ENCODE data around the gene MAZ. TPM values are rescaled to one million over a fixed set of nuclear protein-coding genes. Genes with fewer than 3 reads are reported as not detected.

Gene MAZ
- total RNA-seq, 1 donor from 2014 or later, result 120 TPM

DNA sequence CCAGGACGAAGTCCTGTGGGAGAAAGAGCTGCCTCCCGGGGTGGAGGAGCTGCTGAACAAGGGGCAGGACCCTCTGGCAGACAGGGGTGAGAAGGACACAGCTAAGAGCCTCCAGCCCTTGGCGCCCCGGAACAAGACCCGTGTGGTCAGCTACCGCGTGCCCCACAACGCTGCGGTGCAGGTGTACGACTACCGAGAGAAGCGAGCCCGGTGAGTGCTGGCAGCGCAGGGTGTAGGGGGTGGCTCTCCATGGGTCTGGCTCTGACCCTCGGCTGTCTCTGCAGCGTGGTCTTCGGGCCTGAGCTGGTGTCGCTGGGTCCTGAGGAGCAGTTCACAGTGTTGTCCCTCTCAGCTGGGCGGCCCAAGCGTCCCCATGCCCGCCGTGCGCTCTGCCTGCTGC lies 35.3 kb downstream of the MAZ start:
- Histone ChIP-seq H3K4me3 (no peak overlapping the region), H3K79me2 (ENCODE audit: low read depth) (no peaks in the 10 kb centered on the region), H3K27ac (no peak overlapping the region), H4K20me1 (ENCODE audit: low read depth) (no peaks in the 10 kb centered on the region), H3F3A (ENCODE audit: low read depth) (no peaks in the 10 kb centered on the region), H3K27me3 (no peaks in the 10 kb centered on the region), H3K36me3 (no peaks in the 10 kb centered on the region), H3K4me2 (no peak overlapping the region), H2AFZ (replicated peaks) (no peak overlapping the region), H3K9me3 (ENCODE audit: low read depth) (no peaks in the 10 kb centered on the region), H3K4me1 (no peaks in the 10 kb centered on the region), H3K9ac (no peak overlapping the region)
- no peak overlapping the region for H3K4me3 Mint-ChIP-seq
- no peak for DNase-seq (ENCODE audit: low spot score)
- no peak for TF ChIP-seq EZH2phosphoT487 (IDR thresholded peaks at IDR 0.05)
- TF ChIP-seq, protein P1, sequence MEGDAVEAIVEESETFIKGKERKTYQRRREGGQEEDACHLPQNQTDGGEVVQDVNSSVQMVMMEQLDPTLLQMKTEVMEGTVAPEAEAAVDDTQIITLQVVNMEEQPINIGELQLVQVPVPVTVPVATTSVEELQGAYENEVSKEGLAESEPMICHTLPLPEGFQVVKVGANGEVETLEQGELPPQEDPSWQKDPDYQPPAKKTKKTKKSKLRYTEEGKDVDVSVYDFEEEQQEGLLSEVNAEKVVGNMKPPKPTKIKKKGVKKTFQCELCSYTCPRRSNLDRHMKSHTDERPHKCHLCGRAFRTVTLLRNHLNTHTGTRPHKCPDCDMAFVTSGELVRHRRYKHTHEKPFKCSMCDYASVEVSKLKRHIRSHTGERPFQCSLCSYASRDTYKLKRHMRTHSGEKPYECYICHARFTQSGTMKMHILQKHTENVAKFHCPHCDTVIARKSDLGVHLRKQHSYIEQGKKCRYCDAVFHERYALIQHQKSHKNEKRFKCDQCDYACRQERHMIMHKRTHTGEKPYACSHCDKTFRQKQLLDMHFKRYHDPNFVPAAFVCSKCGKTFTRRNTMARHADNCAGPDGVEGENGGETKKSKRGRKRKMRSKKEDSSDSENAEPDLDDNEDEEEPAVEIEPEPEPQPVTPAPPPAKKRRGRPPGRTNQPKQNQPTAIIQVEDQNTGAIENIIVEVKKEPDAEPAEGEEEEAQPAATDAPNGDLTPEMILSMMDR (IDR thresholded peaks at IDR 0.05), result no peak
- no peak for TF ChIP-seq EZH2 (IDR thresholded peaks at IDR 0.05)
- H3K9me3 Mint-ChIP-seq, result no peaks in the 10 kb centered on the region
- no peaks in the 10 kb centered on the region for H3K4me1 Mint-ChIP-seq
- H3K36me3 Mint-ChIP-seq, result no peaks in the 10 kb centered on the region
- peaks cover 4% of the 10 kb centered on the region for H3K27me3 Mint-ChIP-seq (ENCODE audit: insufficient read depth, low read depth)
- no peak overlapping the region for H3K27ac Mint-ChIP-seq

DNA sequence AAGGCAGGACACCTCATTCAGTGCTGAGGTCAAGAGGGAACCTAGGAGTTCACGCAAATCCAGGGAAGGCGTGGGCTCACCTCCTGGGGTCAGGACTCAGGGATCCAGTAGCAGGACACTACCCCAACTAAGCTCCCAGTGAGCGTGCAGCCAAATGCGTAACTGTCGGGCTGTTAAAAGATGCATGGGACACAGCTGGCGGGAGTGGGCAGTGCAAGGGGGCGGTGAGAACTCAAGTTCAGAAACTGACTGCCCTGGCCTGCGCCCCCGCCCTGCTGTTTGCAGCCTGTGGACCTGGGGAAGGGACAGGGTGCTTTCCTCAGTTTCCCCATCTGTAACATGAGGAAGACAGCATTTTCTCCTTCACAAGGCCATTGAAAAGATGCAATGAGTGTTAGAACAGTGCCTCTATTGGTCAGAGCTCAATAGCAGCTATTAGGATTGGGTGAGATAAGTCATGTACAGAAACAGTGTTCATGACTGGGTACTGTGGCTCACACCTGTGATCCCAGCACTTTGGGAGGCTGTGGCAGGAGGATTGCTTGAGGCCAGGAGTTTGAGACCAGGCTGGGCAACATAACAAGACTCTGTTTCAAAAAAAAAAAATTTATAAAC lies 36.5 kb downstream of the MAZ start:
- Histone ChIP-seq H3K79me2 (ENCODE audit: low read depth) (no peaks in the 10 kb centered on the region), H3K9me3 (ENCODE audit: low read depth) (no peaks in the 10 kb centered on the region), H3K9ac (no peak overlapping the region), H4K20me1 (ENCODE audit: low read depth) (no peaks in the 10 kb centered on the region), H3K27ac (no peak overlapping the region), H3F3A (ENCODE audit: low read depth) (no peaks in the 10 kb centered on the region), H3K4me3 (no peak overlapping the region), H3K4me1 (no peaks in the 10 kb centered on the region), H3K27me3 (no peaks in the 10 kb centered on the region), H3K4me2 (no peak overlapping the region), H2AFZ (replicated peaks) (no peak overlapping the region), H3K36me3 (no peaks in the 10 kb centered on the region)
- Mint-ChIP-seq H3K27ac (no peak overlapping the region), H3K27me3 (ENCODE audit: insufficient read depth, low read depth) (peaks cover 8% of the 10 kb centered on the region), H3K4me3 (no peak overlapping the region), H3K9me3 (no peaks in the 10 kb centered on the region), H3K4me1 (no peaks in the 10 kb centered on the region), H3K36me3 (no peaks in the 10 kb centered on the region)
- TF ChIP-seq EZH2 (IDR thresholded peaks at IDR 0.05), result no peak
- TF ChIP-seq, protein P1 (IDR thresholded peaks at IDR 0.05), result no peak
- TF ChIP-seq EZH2phosphoT487 (IDR thresholded peaks at IDR 0.05), result no peak
- no peak for DNase-seq (ENCODE audit: low spot score)

DNA sequence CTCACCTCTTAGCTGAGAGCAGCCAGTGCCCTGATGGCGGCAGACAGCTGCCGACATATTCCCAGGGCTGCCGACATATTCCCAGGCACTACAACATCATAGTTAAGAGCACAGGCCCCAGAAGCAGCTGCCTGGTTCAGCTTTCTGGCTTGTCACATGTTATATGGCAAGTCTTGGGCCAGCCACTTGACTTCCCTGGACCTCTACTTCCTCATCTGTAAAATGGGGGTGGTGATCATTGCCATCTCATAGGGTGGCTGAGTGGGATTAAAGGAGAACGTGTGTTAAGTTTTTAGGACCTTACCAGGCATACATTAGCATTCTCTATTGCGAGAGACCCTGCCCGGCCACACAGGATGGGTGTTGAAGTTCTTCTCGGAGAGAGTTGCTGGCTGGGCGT lies 37.6 kb downstream of the MAZ start:
- Histone ChIP-seq H3K4me3 (no peak overlapping the region), H3K4me1 (no peaks in the 10 kb centered on the region), H3K4me2 (no peak overlapping the region), H3K9ac (no peak overlapping the region), H3F3A (ENCODE audit: low read depth) (no peaks in the 10 kb centered on the region), H2AFZ (replicated peaks) (no peak overlapping the region), H3K79me2 (ENCODE audit: low read depth) (no peaks in the 10 kb centered on the region), H3K9me3 (ENCODE audit: low read depth) (no peaks in the 10 kb centered on the region), H3K36me3 (no peaks in the 10 kb centered on the region), H3K27me3 (no peaks in the 10 kb centered on the region), H3K27ac (no peak overlapping the region), H4K20me1 (ENCODE audit: low read depth) (no peaks in the 10 kb centered on the region)
- Mint-ChIP-seq H3K27ac (no peak overlapping the region), H3K36me3 (no peaks in the 10 kb centered on the region), H3K4me1 (no peaks in the 10 kb centered on the region), H3K9me3 (no peaks in the 10 kb centered on the region), H3K27me3 (ENCODE audit: insufficient read depth, low read depth) (peaks cover 6% of the 10 kb centered on the region), H3K4me3 (no peak overlapping the region)
- no peak for DNase-seq (ENCODE audit: low spot score)
- TF ChIP-seq EZH2 (IDR thresholded peaks at IDR 0.05), result no peak
- TF ChIP-seq, protein P1 (IDR thresholded peaks at IDR 0.05), result no peak
- no peak for TF ChIP-seq EZH2phosphoT487 (IDR thresholded peaks at IDR 0.05)
